ENCODE results near the gene ZNF518A.

- TF ChIP-seq CTCF (tag by site-specific recombination; IDR thresholded peaks at IDR 0.05) (no peak), ZNF791 (tag by site-specific recombination; IDR thresholded peaks at IDR 0.05) (no peak), YY1 (tag by site-specific recombination; IDR thresholded peaks at IDR 0.05) (no peak), ZNF518A (tag by site-specific recombination; conservative IDR thresholded peaks at IDR 0.05; ENCODE audit: low read depth) (no peak)
These were observed 36.9 kb upstream of the ZNF518A start for GRCh38 chr10:96092999-96093767.

All from HEK293 (cell line).